HepG2 (cell line): ENCODE measurements around the gene TNFRSF13B. TPM values are rescaled to one million over a fixed set of nuclear protein-coding genes. Genes with fewer than 3 reads are reported as not detected.

Experiments
- IRF9 ChIP-seq: sonication (generic); formaldehyde crosslinking; IDR thresholded peaks from 2 replicates; pipeline ENCODE4 v1.8.0; 2022; ENCODE audit warnings: missing genetic modification reagents, mild to moderate bottlenecking, borderline replicate concordance
- LCORL ChIP-seq, 2 experiments: fragments of 450-650 bp in 1 of 2; sonication (generic) in 1 of 2; formaldehyde crosslinking in 1 of 2; IDR thresholded peaks; 2 replicates each; pipeline versions ENCODE4 v1.5.0 to v1.6.1; 2017 to 2020; ENCODE audit warnings: antibody characterized with exemption in 1 of 2, missing genetic modification reagents in 1 of 2
- PHB2 ChIP-seq: fragments of 450-650 bp; IDR thresholded peaks from 2 replicates; pipeline ENCODE4 v1.6.1; 2018; ENCODE audit not compliant: partially characterized antibody
- SALL2 ChIP-seq: sonication (generic); formaldehyde crosslinking; IDR thresholded peaks from 2 replicates; pipeline ENCODE4 v1.8.1; 2023; ENCODE audit warnings: mild to moderate bottlenecking, missing genetic modification reagents, inconsistent platforms
- STAG1 ChIP-seq: sonication (generic); formaldehyde crosslinking; IDR thresholded peaks from 2 replicates; pipeline ENCODE4 v1.4.0; 2020; ENCODE audit warnings: missing genetic modification reagents
- SUZ12 ChIP-seq: fragments of 150-350 bp; IDR thresholded peaks from 2 replicates; pipeline ENCODE4 v1.6.1; 2014; ENCODE audit warnings: low read depth, low read length
- TEAD3 ChIP-seq: optimal IDR thresholded peaks from 2 replicates; pipeline ENCODE3; 2016; ENCODE audit warnings: borderline replicate concordance
- THAP11 ChIP-seq: IDR thresholded peaks from 2 replicates; pipeline ENCODE4 v1.6.1; 2016; ENCODE audit warnings: missing biosample characterization, missing genetic modification reagents
- ZBTB3 ChIP-seq: sonication (generic); formaldehyde crosslinking; IDR thresholded peaks from 2 replicates; pipeline ENCODE4 v1.4.0; 2020; ENCODE audit warnings: low read depth, mild to moderate bottlenecking, moderate library complexity, missing genetic modification reagents, borderline replicate concordance
- ZFP90 ChIP-seq: sonication (generic); formaldehyde crosslinking; IDR thresholded peaks from 2 replicates; pipeline ENCODE4 v1.8.0; 2022; ENCODE audit warnings: missing genetic modification reagents, mild to moderate bottlenecking, inconsistent platforms, borderline replicate concordance
- ZNF329 ChIP-seq: sonication (generic); formaldehyde crosslinking; IDR thresholded peaks from 2 replicates; pipeline ENCODE4 v1.9.0; 2021; ENCODE audit warnings: low read depth, mild to moderate bottlenecking, missing genetic modification reagents
- ZNF367 ChIP-seq: sonication (generic); formaldehyde crosslinking; IDR thresholded peaks from 2 replicates; pipeline ENCODE4 v1.4.0; 2020; ENCODE audit warnings: missing genetic modification reagents, borderline replicate concordance
- ZNF546 ChIP-seq: sonication (generic); formaldehyde crosslinking; conservative IDR thresholded peaks from 2 replicates; pipeline ENCODE4 v1.8.1; 2023; ENCODE audit warnings: mild to moderate bottlenecking, missing genetic modification reagents
- ZNF781 ChIP-seq: sonication (generic); formaldehyde crosslinking; IDR thresholded peaks from 2 replicates; pipeline ENCODE4 v1.5.1; 2020; ENCODE audit warnings: borderline replicate concordance, mild to moderate bottlenecking, missing genetic modification reagents; ENCODE audit errors: not compliant biosample characterization
- ZNF800 ChIP-seq: sonication (generic); formaldehyde crosslinking; IDR thresholded peaks from 2 replicates; pipeline ENCODE4 v1.4.0; 2020; ENCODE audit warnings: missing genetic modification reagents
- ZNF841 ChIP-seq: sonication (generic); formaldehyde crosslinking; IDR thresholded peaks from 2 replicates; pipeline ENCODE4 v1.8.1; 2023; ENCODE audit warnings: missing genetic modification reagents, borderline replicate concordance
- polyA plus RNA-seq, 8 experiments: library from polyadenylated mRNA; depleted of rRNA in 3 of 8; stranded (reverse) in 7 of 8; unstranded in 1 of 8; fragments of >200 nt; fragmentation: Illumina TruSeq in 4 of 8; extraction: Trizol in 4 of 8; gene quantifications; 2 replicates each; pipeline versions ENCODE4 v1.2.1 to v1.2.3, GENCODE V29; 2011 to 2016; ENCODE audit warnings: low read depth in 4 of 8, missing spikeins in 1 of 8, mixed read lengths in 1 of 8; ENCODE audit not compliant: insufficient read depth in 1 of 8
- total RNA-seq, 5 experiments: library from RNA; depleted of rRNA; stranded (reverse); fragments of >200 nt; fragmentation: Illumina TruSeq; extraction: Trizol; gene quantifications; 2 replicates each; pipeline ENCODE4 v1.2.3, GENCODE V29; 2016; ENCODE audit warnings: low read depth in 1 of 5
- TF ChIP-seq, protein P1 (sequence below): sonication (generic); formaldehyde crosslinking; IDR thresholded peaks from 2 replicates; pipeline ENCODE4 v1.5.0; 2020; ENCODE audit warnings: mild to moderate bottlenecking, missing genetic modification reagents

Gene TNFRSF13B
- total and polyA plus RNA-seq, 2 of the 13 experiments (the other 11 are each of a cell fraction or from before 2014, with no cell fraction given), result not detected

DNA sequence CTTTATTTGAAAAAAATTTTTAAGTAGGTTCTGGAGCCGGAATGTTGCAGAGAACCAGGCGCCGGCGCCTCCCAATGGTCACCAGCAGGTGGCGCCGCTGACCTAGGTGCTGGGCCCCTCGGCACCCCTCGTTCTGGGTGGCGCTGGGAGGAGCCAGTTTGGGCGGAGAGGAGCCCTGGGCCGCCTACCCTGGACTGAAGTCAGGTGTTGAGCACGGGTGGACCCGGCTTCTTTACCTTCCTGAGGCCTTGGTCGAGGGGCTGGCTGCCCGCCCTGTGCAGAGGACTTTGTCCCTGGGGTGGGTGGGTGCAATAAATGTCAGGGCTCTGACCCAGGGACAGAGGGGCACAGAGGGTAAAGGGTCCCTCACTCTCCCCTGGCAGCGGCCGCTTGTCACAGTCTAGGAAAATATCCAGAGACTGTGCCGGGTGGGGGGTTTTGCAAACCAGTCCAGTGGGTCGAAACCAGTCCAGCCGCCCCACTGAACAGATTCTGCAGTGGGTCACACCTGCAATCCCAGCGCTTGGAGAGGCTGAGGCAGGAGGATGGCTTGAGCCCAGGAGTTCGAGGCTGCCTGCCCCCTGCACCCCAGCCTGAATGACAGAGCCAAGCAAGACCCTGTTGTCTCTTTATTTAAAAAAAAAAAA lies 30.1 kb upstream of the TNFRSF13B start (continued):
- no peak for TF ChIP-seq ZNF329 (CRISPR knock-in tag)
- no peak for TF ChIP-seq IRF9 (CRISPR knock-in tag)
- 0 out of 2 replicates have a peak, but pooled peaks have one; percentile 68 for TF ChIP-seq SALL2 (CRISPR knock-in tag)
- no peak for TF ChIP-seq ZNF367 (CRISPR knock-in tag)
- no peak for TF ChIP-seq PHB2
- TF ChIP-seq ZNF781, result no peak
- TF ChIP-seq TEAD3 (CRISPR knock-in tag), result no peak
- no peak for TF ChIP-seq ZBTB3 (CRISPR knock-in tag)
- TF ChIP-seq ZNF546 (CRISPR knock-in tag), result no peak
- peak; percentile 96 for TF ChIP-seq STAG1 (CRISPR knock-in tag)
- TF ChIP-seq ZNF800, result peak; percentile 48; the same call in 1 of the 2 replicates
- TF ChIP-seq, protein P1, sequence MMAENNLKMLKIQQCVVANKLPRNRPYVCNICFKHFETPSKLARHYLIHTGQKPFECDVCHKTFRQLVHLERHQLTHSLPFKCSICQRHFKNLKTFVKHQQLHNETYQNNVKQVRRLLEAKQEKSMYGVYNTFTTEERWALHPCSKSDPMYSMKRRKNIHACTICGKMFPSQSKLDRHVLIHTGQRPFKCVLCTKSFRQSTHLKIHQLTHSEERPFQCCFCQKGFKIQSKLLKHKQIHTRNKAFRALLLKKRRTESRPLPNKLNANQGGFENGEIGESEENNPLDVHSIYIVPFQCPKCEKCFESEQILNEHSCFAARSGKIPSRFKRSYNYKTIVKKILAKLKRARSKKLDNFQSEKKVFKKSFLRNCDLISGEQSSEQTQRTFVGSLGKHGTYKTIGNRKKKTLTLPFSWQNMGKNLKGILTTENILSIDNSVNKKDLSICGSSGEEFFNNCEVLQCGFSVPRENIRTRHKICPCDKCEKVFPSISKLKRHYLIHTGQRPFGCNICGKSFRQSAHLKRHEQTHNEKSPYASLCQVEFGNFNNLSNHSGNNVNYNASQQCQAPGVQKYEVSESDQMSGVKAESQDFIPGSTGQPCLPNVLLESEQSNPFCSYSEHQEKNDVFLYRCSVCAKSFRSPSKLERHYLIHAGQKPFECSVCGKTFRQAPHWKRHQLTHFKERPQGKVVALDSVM (CRISPR knock-in tag), result no peak
- no peak for TF ChIP-seq ZNF841 (CRISPR knock-in tag)
- TF ChIP-seq THAP11, result no peak; the same call in 1 of the 2 replicates
- no peak for TF ChIP-seq LCORL (IDR thresholded peaks at IDR 0.05)
- peak; percentile 71; the same call in 1 of the 2 replicates for TF ChIP-seq LCORL (CRISPR knock-in tag; IDR thresholded peaks at IDR 0.05)
- no peak for TF ChIP-seq ZFP90 (CRISPR knock-in tag)
- TF ChIP-seq SUZ12, result no peak
